Stimulated activated CD4-positive, alpha-beta T cell treated with anti-CD3 and anti-CD28 coated beads, Interleukin-12 subunit alpha, Interleukin-12 subunit beta, amount 100 ng/mL, for 24 hours (primary cell): Measurements from ENCODE around the gene SYCP3.
"Not testable (repeated sequence)": the region's sequence is repeated elsewhere in the genome, so short reads cannot be mapped to it uniquely, and the experiment has no call there.

Experiments used
- DNase-seq, 2 experiments: peaks; one replicate each; pipeline ENCODE4 v3.0.0-alpha.2; 2020; ENCODE audit warnings: low read depth in 2 of 2

The SYCP3 gene

GRCh38 chr12:101713930-101714329 is 25.3 kb downstream of the SYCP3 start:
- DNase-seq, result no peak

DNA sequence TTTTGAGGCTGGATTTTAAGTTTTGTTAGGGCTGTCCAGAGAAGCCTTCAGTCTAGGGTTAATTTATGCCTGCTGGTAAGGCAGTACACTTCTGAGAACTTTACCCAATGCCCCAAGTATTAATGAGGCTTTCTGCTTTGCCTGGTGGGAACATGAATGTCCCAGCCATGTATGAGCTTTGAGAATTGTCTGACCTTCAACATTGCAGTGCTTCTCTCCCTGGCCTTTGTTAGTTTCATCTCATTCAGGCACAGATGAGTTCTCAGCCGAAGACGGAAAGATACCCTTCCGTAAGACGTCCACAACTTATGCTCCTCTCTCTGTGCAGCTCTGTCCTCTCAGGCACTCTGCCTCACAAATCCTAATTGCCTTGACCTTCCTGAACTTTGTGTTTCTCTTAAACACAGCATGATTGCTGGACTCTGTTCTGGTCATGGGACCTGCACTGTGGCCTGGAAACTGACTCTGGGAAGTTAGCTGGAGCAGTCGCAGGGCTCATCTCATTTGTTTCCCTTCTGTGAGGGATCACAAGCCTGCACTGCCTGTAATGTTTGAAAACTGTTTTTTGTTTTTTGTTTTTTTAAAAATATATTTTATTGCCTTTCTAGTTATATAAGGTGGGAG is 26.1 kb downstream of the SYCP3 start:
- no peak for DNase-seq

DNA sequence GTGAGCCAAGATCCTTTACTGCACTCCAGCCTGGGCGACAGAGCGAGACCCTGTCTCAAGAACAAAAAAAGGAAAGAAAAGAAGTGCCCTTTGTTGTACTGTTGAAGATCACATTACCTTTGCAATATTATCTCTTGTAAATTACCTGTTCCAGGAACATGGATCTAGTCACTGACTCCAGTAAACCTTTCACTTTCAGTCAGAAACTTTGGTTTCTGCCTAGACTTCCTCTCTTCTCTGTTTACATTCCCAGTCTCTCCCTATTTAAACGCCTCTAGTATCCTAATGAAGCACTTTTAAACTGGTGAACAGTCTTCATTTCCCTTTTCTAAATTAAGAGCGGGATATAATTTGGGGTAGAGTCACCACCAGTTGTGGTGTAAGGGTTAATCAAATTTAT is 29.0 kb downstream of the SYCP3 start:
- DNase-seq, result no peak

DNA sequence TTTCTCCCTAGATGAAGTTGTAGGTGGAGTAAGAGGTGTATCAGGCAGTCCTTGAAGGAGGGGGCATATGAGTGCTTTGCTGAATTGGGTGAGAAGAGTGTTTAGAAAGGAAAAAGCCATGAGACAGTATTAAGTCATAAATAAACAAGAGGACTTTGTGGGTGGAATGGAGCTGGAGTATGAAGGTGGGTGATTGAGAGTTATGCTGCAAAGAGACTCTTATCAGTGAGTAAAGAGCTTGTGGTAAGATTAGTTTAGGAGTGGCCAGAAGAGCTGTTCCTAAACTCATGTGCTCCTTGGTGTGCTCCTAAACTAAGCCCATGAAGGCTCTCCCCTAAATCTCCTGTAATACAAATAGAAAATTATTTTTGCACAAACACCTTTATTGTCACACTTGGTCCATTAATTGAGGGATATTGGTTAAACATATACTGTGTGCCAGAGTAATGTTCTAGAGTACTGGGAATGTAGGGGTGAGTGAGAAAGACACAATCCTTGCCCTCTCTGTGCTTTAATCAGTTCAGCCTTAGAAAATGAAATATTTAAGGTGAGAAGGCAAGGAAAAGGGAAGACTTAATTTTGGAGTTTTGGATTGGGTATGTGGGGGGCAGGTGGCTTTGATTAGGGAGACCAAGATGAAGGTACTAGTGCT is 32.0 kb downstream of the SYCP3 start:
- DNase-seq, result no peak

- no peak for DNase-seq
These were observed 32.9 kb downstream of the SYCP3 start for GRCh38 chr12:101706403-101706802.

DNA sequence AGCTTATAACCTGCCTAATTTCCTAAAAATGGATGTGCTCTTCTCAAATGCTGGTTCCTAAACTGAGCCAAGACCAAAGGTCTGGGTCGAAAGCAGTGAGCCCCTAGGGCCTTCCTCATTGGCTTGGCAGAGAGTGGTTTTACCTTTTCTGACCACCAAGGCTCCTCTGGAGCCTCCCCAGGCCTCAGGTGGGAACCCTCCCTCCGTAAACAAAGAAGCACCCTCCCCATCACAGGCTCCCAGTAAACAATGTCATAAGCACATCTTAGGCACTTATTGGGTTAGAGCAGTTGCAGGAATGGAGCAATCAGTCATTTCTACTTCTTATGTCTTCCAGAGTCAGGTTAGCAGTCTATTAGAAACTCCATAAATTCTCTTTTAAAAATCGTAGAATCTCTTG is 35.8 kb downstream of the SYCP3 start:
- no peak for DNase-seq

GRCh38 chr12:101700299-101700820 is 38.9 kb downstream of the SYCP3 start:
- no peak for DNase-seq

- DNase-seq, result no peak
These were observed 40.4 kb downstream of the SYCP3 start for GRCh38 chr12:101698800-101699347.

DNA sequence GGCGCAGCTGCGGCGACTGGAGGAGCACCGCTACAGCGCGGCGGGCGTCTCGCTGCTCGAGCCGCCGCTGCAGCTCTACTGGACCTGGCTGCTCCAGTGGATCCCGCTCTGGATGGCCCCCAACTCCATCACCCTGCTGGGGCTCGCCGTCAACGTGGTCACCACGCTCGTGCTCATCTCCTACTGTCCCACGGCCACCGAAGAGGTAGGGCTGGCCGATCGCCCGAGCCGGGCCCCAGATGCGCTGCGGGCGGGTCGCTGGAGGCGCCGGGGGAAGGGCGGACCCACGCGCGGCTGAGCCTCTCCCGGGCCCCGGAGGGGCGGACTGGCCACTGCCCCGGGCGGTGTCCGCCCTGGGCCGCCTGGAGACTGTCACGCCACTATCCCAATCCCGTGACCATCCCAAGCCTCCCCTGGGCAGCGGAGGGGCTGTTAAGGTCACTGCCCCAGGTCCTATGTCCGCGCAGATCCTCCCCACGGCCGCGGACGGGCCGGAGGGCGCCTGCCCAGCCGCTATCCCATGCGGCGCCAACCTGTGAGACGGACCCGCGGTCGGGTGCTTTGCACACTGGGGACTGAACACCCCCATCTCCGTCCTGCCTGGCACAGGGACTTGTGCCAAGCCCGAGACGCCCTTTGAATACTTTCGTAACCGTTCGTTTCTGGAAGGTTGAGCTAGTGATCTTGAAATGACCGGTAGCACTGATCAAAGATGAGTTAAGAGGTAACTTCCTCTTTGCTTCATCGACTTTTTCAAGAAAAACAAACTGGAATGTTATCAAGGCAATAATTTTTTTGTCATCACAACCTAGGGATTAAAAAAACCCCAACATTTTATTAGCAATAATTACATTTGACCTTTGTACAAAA is 41.1 kb downstream of the SYCP3 start:
- peak in 1 of 2 experiments; percentile 11 for DNase-seq

DNA sequence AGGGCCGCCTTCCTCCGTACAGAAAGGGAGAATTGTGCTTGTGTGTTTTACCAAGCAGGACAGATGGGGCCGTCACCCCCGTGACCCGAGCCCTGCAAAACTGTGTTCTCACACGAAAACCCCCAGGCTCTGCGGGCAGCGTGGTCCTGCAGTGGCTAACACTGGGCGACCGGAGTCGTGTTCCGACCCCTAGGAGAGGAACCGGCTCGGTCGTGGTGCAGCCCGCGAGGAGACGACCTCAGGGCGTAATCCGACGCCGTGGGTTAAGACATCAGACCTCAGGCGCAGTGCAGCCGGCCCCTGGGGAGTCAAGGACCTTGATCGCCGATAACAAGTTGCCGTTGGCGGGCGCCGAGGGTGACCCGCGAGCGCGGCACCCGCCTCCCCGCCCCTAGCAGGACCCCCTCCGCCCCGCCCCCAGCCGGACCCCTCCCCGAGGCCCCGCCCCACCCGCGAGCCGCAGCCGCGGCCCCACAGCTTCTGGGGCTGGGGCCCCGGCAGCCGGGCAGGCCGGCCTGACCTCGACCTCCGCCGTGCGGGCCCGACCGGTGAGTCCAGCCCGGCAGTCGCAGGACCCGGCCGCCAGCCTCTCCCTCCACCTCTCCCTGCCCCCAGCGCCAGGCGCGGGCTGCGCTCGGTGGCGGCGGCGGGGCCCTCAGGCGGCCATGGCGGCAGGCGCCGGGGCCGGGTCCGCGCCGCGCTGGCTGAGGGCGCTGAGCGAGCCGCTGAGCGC is 41.9 kb downstream of the SYCP3 start, which contains the start of gene CHPT1:
CHPT1 (plus strand) TSS at position 444 of the 733 bp plus-strand sequence; CDS start at position 666, 222 bp downstream.
- DNase-seq, result peak; percentile 28 to 54

DNA sequence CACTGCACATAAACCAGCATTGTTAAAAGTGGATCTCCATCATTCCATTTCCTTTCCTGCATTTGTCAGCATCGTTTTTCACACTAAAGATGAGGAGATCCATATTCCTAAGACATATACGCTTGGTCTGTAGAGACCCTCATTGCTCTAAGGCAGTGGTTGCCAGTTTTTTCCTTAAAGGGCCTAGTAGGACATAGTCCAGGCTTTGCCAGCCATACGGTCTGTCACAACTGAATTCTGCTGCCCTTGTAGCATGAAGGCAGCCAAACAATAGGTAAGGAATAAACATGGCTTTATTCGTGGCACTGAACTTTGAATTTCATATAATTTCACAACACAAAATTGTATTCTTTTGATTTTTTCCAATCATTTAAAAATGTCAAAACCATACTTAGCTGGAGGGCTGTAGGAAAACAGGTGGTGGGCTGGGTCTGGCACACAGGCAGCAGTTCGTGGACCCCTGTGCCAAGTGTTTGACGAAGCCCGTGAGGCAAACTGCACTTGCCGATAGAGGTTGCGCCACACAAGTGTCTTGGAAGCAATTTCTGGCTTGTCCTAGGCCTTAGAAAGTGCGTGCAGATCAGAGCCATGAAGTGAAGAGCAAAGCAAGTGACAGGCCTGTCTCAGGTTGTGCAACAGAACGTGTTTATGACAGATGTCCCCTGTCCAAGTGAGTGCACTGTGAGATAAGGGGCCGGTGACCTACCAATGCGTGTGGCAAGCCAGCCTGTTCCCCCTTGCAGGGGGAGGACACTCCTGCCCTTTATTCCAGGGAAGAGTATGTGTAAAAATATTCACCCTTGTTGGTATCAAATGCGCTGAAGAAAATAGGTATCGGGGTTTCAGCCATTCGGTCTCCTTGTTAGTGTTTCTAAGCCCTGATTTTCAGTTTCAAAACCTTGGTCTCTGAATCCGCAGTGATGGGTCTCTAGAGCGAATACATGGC is 42.7 kb downstream of the SYCP3 start:
- DNase-seq, result no peak

DNA sequence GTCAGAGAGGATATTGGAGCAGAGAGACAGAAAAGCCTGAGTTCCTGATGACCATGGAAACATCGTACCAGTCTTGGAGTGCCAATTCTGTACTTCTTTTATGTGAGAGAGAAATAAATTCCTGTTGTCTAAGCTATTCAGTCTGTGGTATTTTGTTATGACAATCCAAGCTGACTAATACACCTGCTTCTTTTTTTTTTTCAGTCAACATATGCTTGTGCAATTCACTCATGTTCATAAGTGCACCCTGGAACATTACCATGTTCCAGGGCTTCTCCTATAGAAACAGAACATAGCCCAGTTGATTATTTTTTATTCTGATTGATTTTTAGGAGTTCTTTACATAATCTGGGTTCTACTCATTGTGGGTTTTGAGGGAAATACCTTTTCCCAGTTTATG is 43.6 kb downstream of the SYCP3 start:
- no peak for DNase-seq

DNA sequence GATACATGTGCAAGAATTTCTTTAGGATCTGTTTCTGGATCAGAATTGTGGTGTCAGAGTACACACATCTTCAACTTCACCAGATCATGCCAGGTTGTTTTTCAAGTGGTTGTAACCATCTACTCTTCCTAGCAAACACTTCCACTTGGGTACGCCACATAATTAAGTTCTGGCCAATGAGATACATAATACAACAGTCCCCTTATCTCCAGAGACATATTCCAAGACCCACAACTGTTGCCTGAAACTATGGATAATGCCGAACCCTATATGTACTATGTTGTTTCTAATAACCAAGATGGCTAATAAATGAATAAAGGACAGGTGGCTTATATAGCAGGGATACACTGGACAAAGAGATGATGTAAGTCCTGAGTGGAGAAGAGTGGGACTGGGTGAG is 44.3 kb downstream of the SYCP3 start:
- no peak for DNase-seq

GRCh38 chr12:101694297-101694848 is 44.9 kb downstream of the SYCP3 start:
- no peak for DNase-seq

GRCh38 chr12:101691503-101692096 is 47.7 kb downstream of the SYCP3 start:
- DNase-seq, result no peak

GRCh38 chr12:101690544-101691098 is 48.6 kb downstream of the SYCP3 start:
- no peak for DNase-seq

DNA sequence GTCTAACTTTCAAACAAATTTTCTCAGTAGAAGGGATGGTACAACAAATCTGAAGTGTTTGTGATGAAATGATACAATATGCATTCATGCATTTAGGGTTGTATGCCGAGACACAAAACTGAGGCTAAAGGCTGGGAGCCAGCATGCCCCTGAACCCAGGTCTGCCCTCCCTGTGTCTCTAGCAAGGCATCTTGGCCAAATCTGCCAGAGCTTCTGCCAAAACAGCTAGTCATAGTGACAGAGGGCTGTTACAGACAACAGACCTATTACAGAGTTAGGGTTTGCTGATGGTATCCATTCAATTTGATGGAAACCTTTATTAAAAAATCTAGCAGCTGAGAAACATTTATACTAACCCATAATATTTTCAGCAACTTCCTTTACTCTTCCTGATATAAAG is 53.1 kb downstream of the SYCP3 start:
- no peak for DNase-seq

GRCh38 chr12:101685092-101685491 is 54.2 kb downstream of the SYCP3 start:
- no peak for DNase-seq

DNA sequence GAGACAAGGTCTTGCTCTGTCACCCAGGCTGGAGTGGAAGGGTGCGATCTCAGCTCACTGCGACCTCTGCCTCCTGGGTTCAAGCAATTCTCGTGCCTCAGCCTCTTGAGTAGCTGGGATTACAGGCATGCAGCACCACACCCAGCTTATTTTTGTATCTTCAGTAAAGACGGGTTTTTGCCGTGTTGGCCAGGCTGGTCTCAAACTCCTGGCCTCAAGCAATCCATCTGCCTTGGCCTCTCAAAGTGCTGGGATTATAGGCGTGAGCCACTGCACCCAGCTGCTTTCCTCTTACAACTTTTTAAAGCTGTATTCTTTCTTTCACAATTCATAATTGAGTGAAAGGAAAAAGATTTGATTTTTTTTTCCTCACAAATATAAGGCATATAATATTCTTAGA is 57.6 kb downstream of the SYCP3 start:
- DNase-seq, result not testable (repeated sequence)
